ENCODE results near the gene ZNF664. TPM values are rescaled to one million over a fixed set of nuclear protein-coding genes. Genes with fewer than 3 reads are reported as not detected.

ZNF664 gene
- total and polyA plus RNA-seq, 2 donors (not counting 1 experiment from before 2014, with no cell fraction given), result 14.3 to 47.1 TPM

DNA sequence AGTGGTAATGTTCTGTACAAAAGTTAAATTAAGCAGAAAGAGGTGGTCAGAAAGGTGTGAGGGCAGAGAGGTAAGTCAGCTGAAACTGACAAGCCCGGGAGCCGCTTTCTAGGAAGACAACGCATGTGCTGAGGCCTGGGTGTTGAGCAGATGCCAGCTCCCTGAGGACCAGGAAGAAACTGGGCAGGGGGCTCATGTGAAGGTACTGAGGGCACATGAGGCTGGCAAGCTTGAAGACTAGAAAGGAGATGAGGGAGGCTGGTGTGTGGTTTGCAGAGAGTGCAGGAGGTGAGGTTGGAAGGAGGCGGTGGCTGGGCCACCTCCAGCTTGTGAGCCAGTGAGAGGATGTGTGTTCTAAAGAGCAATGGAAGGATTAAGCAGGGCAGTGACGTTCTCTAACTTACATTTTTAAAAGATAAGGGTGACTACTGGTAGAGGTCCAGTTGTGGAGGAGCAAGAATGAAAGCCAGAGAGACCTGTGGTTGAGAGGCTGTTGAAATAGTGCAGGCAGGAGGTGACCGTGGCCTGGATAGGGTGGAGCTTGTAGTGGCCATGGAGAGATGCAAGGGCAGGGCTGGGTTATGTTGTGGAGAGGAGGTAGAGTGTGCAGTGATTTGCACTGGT is 29.1 kb downstream of the ZNF664 start:
- no peaks in the 10 kb centered on the region for H3K27me3 Mint-ChIP-seq
- TF ChIP-seq EZH2 (IDR thresholded peaks at IDR 0.05; ENCODE audit: borderline replicate concordance, insufficient read depth, low read depth, low read length, poor library complexity, severe bottlenecking), result no peak
- TF ChIP-seq, protein P1, sequence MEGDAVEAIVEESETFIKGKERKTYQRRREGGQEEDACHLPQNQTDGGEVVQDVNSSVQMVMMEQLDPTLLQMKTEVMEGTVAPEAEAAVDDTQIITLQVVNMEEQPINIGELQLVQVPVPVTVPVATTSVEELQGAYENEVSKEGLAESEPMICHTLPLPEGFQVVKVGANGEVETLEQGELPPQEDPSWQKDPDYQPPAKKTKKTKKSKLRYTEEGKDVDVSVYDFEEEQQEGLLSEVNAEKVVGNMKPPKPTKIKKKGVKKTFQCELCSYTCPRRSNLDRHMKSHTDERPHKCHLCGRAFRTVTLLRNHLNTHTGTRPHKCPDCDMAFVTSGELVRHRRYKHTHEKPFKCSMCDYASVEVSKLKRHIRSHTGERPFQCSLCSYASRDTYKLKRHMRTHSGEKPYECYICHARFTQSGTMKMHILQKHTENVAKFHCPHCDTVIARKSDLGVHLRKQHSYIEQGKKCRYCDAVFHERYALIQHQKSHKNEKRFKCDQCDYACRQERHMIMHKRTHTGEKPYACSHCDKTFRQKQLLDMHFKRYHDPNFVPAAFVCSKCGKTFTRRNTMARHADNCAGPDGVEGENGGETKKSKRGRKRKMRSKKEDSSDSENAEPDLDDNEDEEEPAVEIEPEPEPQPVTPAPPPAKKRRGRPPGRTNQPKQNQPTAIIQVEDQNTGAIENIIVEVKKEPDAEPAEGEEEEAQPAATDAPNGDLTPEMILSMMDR (IDR thresholded peaks at IDR 0.05), result no peak
- ChIA-PET POLR2A (no interaction called here), CTCF (no interaction called here)
- Histone ChIP-seq H3K9ac (ENCODE audit: low read length) (no peak overlapping the region), H3K79me2 (ENCODE audit: control insufficient read depth, insufficient read depth, low read length) (peaks cover 9% of the 10 kb centered on the region), H3K4me3 (ENCODE audit: control extremely low read depth in 1 of 5, extremely low read depth in 1 of 5, insufficient read depth in 1 of 5, low read depth in 2 of 5, low read length in 4 of 5) (no peak overlapping the region), H2AFZ (ENCODE audit: insufficient read depth, low read depth, low read length, poor library complexity, severe bottlenecking) (no peak overlapping the region), H3K27me3 (replicated peaks in 1 of 4; ENCODE audit: control extremely low read depth in 1 of 4, control insufficient read depth in 3 of 4, insufficient read depth in 4 of 4, low read length in 3 of 4) (no peaks in the 10 kb centered on the region), H3K9me3 (ENCODE audit: control extremely low read depth in 1 of 3, control insufficient read depth in 2 of 3, insufficient read depth in 1 of 3, low read length in 2 of 3) (no peaks in the 10 kb centered on the region), H3K36me3 (replicated peaks in 1 of 2; ENCODE audit: control extremely low read depth in 1 of 2, control insufficient read depth in 1 of 2, extremely low read depth in 1 of 2, insufficient read depth in 2 of 2, low read length in 1 of 2) (peaks cover 2 to 36% of the 10 kb centered on the region in 2 experiments), H4K20me1 (ENCODE audit: control insufficient read depth, insufficient read depth, low read length, poor library complexity, severe bottlenecking) (no peaks in the 10 kb centered on the region), H3K27ac (ENCODE audit: low read length in 2 of 2) (no peak overlapping the region), H3K4me2 (replicated peaks; ENCODE audit: low read depth, low read length, poor library complexity, severe bottlenecking) (no peak overlapping the region), H3K4me1 (ENCODE audit: control insufficient read depth in 2 of 2, insufficient read depth in 2 of 2, low read length in 2 of 2) (peaks cover 15 to 17% of the 10 kb centered on the region in 2 donors)
- ATAC-seq (ENCODE audit: low read depth) (no peak), DNase-seq (no peak)
- H3K4me3 Mint-ChIP-seq, result no peak overlapping the region
- no peaks in the 10 kb centered on the region for H3K9me3 Mint-ChIP-seq (ENCODE audit: insufficient read depth)
- H3K4me1 Mint-ChIP-seq, result peaks cover 16% of the 10 kb centered on the region
- 98% methylated on average over 5 of the region's 6 CpGs for WGBS (ENCODE audit: insufficient coverage)
- intact Hi-C loops (cut with micrococcal nuclease), result no loop called here
- no peak overlapping the region for H3K27ac Mint-ChIP-seq

DNA sequence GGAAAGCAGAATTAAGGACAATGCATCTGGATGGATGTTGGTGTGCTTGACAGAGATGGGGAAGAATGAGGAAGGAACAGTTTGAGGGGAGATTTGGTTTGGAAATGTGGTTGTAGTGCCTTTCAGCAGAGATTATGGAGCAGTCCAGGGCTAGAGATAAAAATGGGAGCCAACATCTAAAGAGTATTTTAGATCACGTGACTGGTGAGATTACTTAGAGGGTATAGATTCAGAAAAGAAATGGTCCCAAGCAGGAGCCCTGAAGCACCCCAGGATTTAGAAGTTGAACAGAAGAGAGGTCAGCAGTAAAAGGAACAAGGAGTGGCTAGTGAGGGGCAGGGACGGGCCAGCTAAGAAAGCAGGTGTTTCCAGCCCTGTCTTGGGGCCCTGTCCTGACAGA is 29.6 kb downstream of the ZNF664 start:
- ChIA-PET POLR2A (no interaction called here), CTCF (no interaction called here)
- Histone ChIP-seq H2AFZ (ENCODE audit: insufficient read depth, low read depth, low read length, poor library complexity, severe bottlenecking) (no peak overlapping the region), H3K79me2 (ENCODE audit: control insufficient read depth, insufficient read depth, low read length) (peaks cover 13% of the 10 kb centered on the region), H3K27me3 (replicated peaks in 1 of 4; ENCODE audit: control extremely low read depth in 1 of 4, control insufficient read depth in 3 of 4, insufficient read depth in 4 of 4, low read length in 3 of 4) (no peaks in the 10 kb centered on the region), H3K9ac (ENCODE audit: low read length) (no peak overlapping the region), H3K4me1 (ENCODE audit: control insufficient read depth in 2 of 2, insufficient read depth in 2 of 2, low read length in 2 of 2) (peaks cover 16 to 21% of the 10 kb centered on the region in 2 donors), H3K27ac (ENCODE audit: low read length in 2 of 2) (no peak overlapping the region), H3K9me3 (ENCODE audit: control extremely low read depth in 1 of 3, control insufficient read depth in 2 of 3, insufficient read depth in 1 of 3, low read length in 2 of 3) (no peaks in the 10 kb centered on the region), H3K36me3 (replicated peaks in 1 of 2; ENCODE audit: control extremely low read depth in 1 of 2, control insufficient read depth in 1 of 2, extremely low read depth in 1 of 2, insufficient read depth in 2 of 2, low read length in 1 of 2) (peaks cover 2 to 33% of the 10 kb centered on the region in 2 experiments), H3K4me3 (ENCODE audit: control extremely low read depth in 1 of 5, extremely low read depth in 1 of 5, insufficient read depth in 1 of 5, low read depth in 2 of 5, low read length in 4 of 5) (no peak overlapping the region), H4K20me1 (ENCODE audit: control insufficient read depth, insufficient read depth, low read length, poor library complexity, severe bottlenecking) (no peaks in the 10 kb centered on the region), H3K4me2 (replicated peaks; ENCODE audit: low read depth, low read length, poor library complexity, severe bottlenecking) (no peak overlapping the region)
- Mint-ChIP-seq H3K4me3 (no peak overlapping the region), H3K27ac (no peak overlapping the region), H3K27me3 (no peaks in the 10 kb centered on the region), H3K9me3 (ENCODE audit: insufficient read depth) (no peaks in the 10 kb centered on the region), H3K4me1 (peaks cover 17% of the 10 kb centered on the region)
- 70% methylated on average over 2 of the region's 2 CpGs for WGBS (ENCODE audit: insufficient coverage)
- intact Hi-C loops (cut with micrococcal nuclease), result no loop called here
- no peak for DNase-seq
- TF ChIP-seq EZH2 (IDR thresholded peaks at IDR 0.05; ENCODE audit: borderline replicate concordance, insufficient read depth, low read depth, low read length, poor library complexity, severe bottlenecking), result no peak
- TF ChIP-seq, protein P1 (IDR thresholded peaks at IDR 0.05), result no peak
- no peak for ATAC-seq (ENCODE audit: low read depth)
